ENCODE results near the gene PFN3. TPM values are rescaled to one million over a fixed set of nuclear protein-coding genes. Genes with fewer than 3 reads are reported as not detected.

PFN3 gene
- total RNA-seq, 1 donor from 2014 or later = not detected

GRCh38 chr5:177357459-177358351 is 42.8 kb downstream of the PFN3 start, which contains the start of gene RGS14:
TSS of gene RGS14 (plus strand) at chr5:177357924. CDS start at chr5:177358025, 101 bp downstream.
- no peaks in the 10 kb centered on the region for H3K9me3 Mint-ChIP-seq (ENCODE audit: low read depth)
- no peak within 1 kb of the TSS for H3K27ac Mint-ChIP-seq
- H3K4me3 Mint-ChIP-seq (ENCODE audit: low read depth) = no peak within 1 kb of the TSS

GRCh38 chr5:177357146-177357458 is 43.4 kb downstream of the PFN3 start:
- peaks cover 1% of the 10 kb centered on the region for H3K4me1 Mint-ChIP-seq (ENCODE audit: low read depth)
- H3K9me3 Mint-ChIP-seq (ENCODE audit: low read depth) = no peaks in the 10 kb centered on the region
- H3K27me3 Mint-ChIP-seq = peaks cover 36% of the 10 kb centered on the region
- no peak overlapping the region for H3K4me3 Mint-ChIP-seq (ENCODE audit: low read depth)
- no peak overlapping the region for H3K27ac Mint-ChIP-seq
- TF ChIP-seq CTCF (IDR thresholded peaks at IDR 0.05; ENCODE audit: unreplicated experiment) = no peak
- DNase-seq (ENCODE audit: low spot score, unreplicated experiment) = no peak
- H3K36me3 Mint-ChIP-seq (ENCODE audit: insufficient read depth) = no peaks in the 10 kb centered on the region

More at GRCh38 chr5:177357459-177358351, 42.8 kb downstream of the PFN3 start, which contains the start of gene RGS14:
- peaks cover 4% of the 10 kb centered on the region for H3K4me1 Mint-ChIP-seq (ENCODE audit: low read depth)
- TF ChIP-seq CTCF (IDR thresholded peaks at IDR 0.05; ENCODE audit: unreplicated experiment) = no peak
- H3K36me3 Mint-ChIP-seq (ENCODE audit: insufficient read depth) = no peaks in the 10 kb centered on the region
- peaks cover 36% of the 10 kb centered on the region for H3K27me3 Mint-ChIP-seq
- no peak for DNase-seq (ENCODE audit: low spot score, unreplicated experiment)

GRCh38 chr5:177356746-177357145 is 43.7 kb downstream of the PFN3 start:
- Mint-ChIP-seq H3K27ac (no peak overlapping the region), H3K9me3 (ENCODE audit: low read depth) (no peaks in the 10 kb centered on the region), H3K4me3 (ENCODE audit: low read depth) (no peak overlapping the region), H3K36me3 (ENCODE audit: insufficient read depth) (no peaks in the 10 kb centered on the region), H3K4me1 (ENCODE audit: low read depth) (peaks cover 1% of the 10 kb centered on the region), H3K27me3 (peaks cover 35% of the 10 kb centered on the region)
- no peak for DNase-seq (ENCODE audit: low spot score, unreplicated experiment)
- TF ChIP-seq CTCF (IDR thresholded peaks at IDR 0.05; ENCODE audit: unreplicated experiment) = no peak

GRCh38 chr5:177355868-177356168 is 44.6 kb downstream of the PFN3 start:
- Mint-ChIP-seq H3K36me3 (ENCODE audit: insufficient read depth) (no peaks in the 10 kb centered on the region), H3K4me1 (ENCODE audit: low read depth) (peaks cover 3% of the 10 kb centered on the region), H3K4me3 (ENCODE audit: low read depth) (no peak overlapping the region), H3K27ac (no peak overlapping the region), H3K27me3 (peaks cover 34% of the 10 kb centered on the region), H3K9me3 (ENCODE audit: low read depth) (no peaks in the 10 kb centered on the region)
- no peak for TF ChIP-seq CTCF (IDR thresholded peaks at IDR 0.05; ENCODE audit: unreplicated experiment)
- DNase-seq (ENCODE audit: low spot score, unreplicated experiment) = no peak

- TF ChIP-seq CTCF (IDR thresholded peaks at IDR 0.05; ENCODE audit: unreplicated experiment) = no peak
- H3K27me3 Mint-ChIP-seq = peaks cover 34% of the 10 kb centered on the region
- H3K36me3 Mint-ChIP-seq (ENCODE audit: insufficient read depth) = no peaks in the 10 kb centered on the region
- no peak overlapping the region for H3K4me3 Mint-ChIP-seq (ENCODE audit: low read depth)
- DNase-seq (ENCODE audit: low spot score, unreplicated experiment) = no peak
- no peak overlapping the region for H3K27ac Mint-ChIP-seq
- H3K9me3 Mint-ChIP-seq (ENCODE audit: low read depth) = no peaks in the 10 kb centered on the region
- H3K4me1 Mint-ChIP-seq (ENCODE audit: low read depth) = peaks cover 8% of the 10 kb centered on the region
Observed at GRCh38 chr5:177355162-177355867, 45.1 kb downstream of the PFN3 start.

Measured in progenitor cell of endocrine pancreas (in vitro differentiated cells).